ENCODE measurements around the gene ZNF579. TPM values are rescaled to one million over a fixed set of nuclear protein-coding genes. Genes with fewer than 3 reads are reported as not detected.
"Not testable (repeated sequence)": the region's sequence is repeated elsewhere in the genome, so short reads cannot be mapped to it uniquely, and the experiment has no call there.

ZNF579 gene
- total RNA-seq, 2 donors from 2014 or later: 7.4 to 7.6 TPM

GRCh38 chr19:55582284-55582683 lies 1.6 kb upstream of the ZNF579 start:
- intact Hi-C loops (cut with DNase I); DNase-seq (ENCODE audit: low spot score): not testable (repeated sequence)

GRCh38 chr19:55581823-55582223 lies 1.2 kb upstream of the ZNF579 start:
- DNase-seq (ENCODE audit: low spot score): no peak
- intact Hi-C loops (cut with DNase I): no loop called here

GRCh38 chr19:55581145-55581822 lies 636 bp upstream of the ZNF579 start:
- intact Hi-C loops (cut with DNase I): no loop called here
- DNase-seq (ENCODE audit: low spot score): no peak

GRCh38 chr19:55579766-55580621 lies 654 bp downstream of the ZNF579 start:
- no peak for DNase-seq (ENCODE audit: low spot score)
- intact Hi-C loops (cut with DNase I): loop anchor here in 1 of 2 donors (5.0 kb wide), 1 partner anchor 53 kb away; no protein-coding TSS in a partner anchor

GRCh38 chr19:55578761-55579747 lies 1.6 kb downstream of the ZNF579 start:
- intact Hi-C loops (cut with DNase I): loop anchor here in 1 of 2 donors (5.0 kb wide), 1 partner anchor 52 kb away; no protein-coding TSS in a partner anchor
- DNase-seq (ENCODE audit: low spot score): no peak

- DNase-seq (ENCODE audit: low spot score): no peak
- intact Hi-C loops (cut with DNase I): loop anchor here in 1 of 2 donors (5.0 kb wide), 1 partner anchor 51 kb away; no protein-coding TSS in a partner anchor
These were observed 2.5 kb downstream of the ZNF579 start for GRCh38 chr19:55578031-55578760.

- intact Hi-C loops (cut with DNase I): loop anchor here in 1 of 2 donors (5.0 kb wide), 1 partner anchor 49 kb away; no protein-coding TSS in a partner anchor
- no peak for DNase-seq (ENCODE audit: low spot score)
These were observed 3.9 kb downstream of the ZNF579 start for GRCh38 chr19:55576746-55577145.

GRCh38 chr19:55573929-55574328 lies 6.7 kb downstream of the ZNF579 start:
- DNase-seq (ENCODE audit: low spot score); intact Hi-C loops (cut with DNase I): not testable (repeated sequence)

- intact Hi-C loops (cut with DNase I); DNase-seq (ENCODE audit: low spot score): not testable (repeated sequence)
These were observed 11.2 kb downstream of the ZNF579 start for GRCh38 chr19:55569477-55569876.

GRCh38 chr19:55567708-55568328 lies 12.8 kb downstream of the ZNF579 start:
- no peak for DNase-seq (ENCODE audit: low spot score)
- intact Hi-C loops (cut with DNase I): no loop called here

- DNase-seq (ENCODE audit: low spot score): no peak
- intact Hi-C loops (cut with DNase I): no loop called here
These were observed 13.8 kb downstream of the ZNF579 start for GRCh38 chr19:55566823-55567222.

GRCh38 chr19:55563261-55563690 lies 17.4 kb downstream of the ZNF579 start:
- DNase-seq (ENCODE audit: low spot score): no peak
- intact Hi-C loops (cut with DNase I): no loop called here

GRCh38 chr19:55559684-55560083 lies 21.0 kb downstream of the ZNF579 start:
- DNase-seq (ENCODE audit: low spot score): no peak
- intact Hi-C loops (cut with DNase I): no loop called here

- no peak for DNase-seq (ENCODE audit: low spot score)
- intact Hi-C loops (cut with DNase I): no loop called here
These were observed 25.9 kb downstream of the ZNF579 start for GRCh38 chr19:55554741-55555152.

- DNase-seq (ENCODE audit: low spot score): no peak
- intact Hi-C loops (cut with DNase I): no loop called here
These were observed 26.3 kb downstream of the ZNF579 start for GRCh38 chr19:55554302-55554701.

GRCh38 chr19:55553217-55554182 lies 27.1 kb downstream of the ZNF579 start:
- DNase-seq (ENCODE audit: low spot score): no peak
- intact Hi-C loops (cut with DNase I): no loop called here

- no peak for DNase-seq (ENCODE audit: low spot score)
- intact Hi-C loops (cut with DNase I): no loop called here
These were observed 28.0 kb downstream of the ZNF579 start for GRCh38 chr19:55552620-55553019.

All from posterior vena cava (tissue), 2 donors.